Stimulated activated CD4-positive, alpha-beta T cell treated with anti-CD3 and anti-CD28 coated beads, Interleukin-12 subunit alpha, Interleukin-12 subunit beta, amount 100 ng/mL, for 48 hours (primary cell): ENCODE data around the gene PGRMC2.
A peak's percentile ranks its signal among the peaks of the same experiment; 100 is the strongest.

Source experiments
- DNase-seq, 3 donors: peaks; one replicate each; pipeline ENCODE4 v3.0.0-alpha.2; 2020; ENCODE audit warnings: low read depth in 2 of 3, low spot score in 1 of 3

Gene PGRMC2

GRCh38 chr4:128299848-128300247 is 12.2 kb upstream of the PGRMC2 start:
- DNase-seq = no peak

GRCh38 chr4:128298852-128299251 is 11.2 kb upstream of the PGRMC2 start:
- no peak for DNase-seq

GRCh38 chr4:128298146-128298758 is 10.6 kb upstream of the PGRMC2 start:
- no peak for DNase-seq

- DNase-seq = no peak
These were observed 7.6 kb upstream of the PGRMC2 start for GRCh38 chr4:128295255-128295654.

GRCh38 chr4:128294464-128294863 is 6.9 kb upstream of the PGRMC2 start:
- DNase-seq = no peak

GRCh38 chr4:128292349-128292748 is 4.7 kb upstream of the PGRMC2 start:
- DNase-seq = no peak

- no peak for DNase-seq
These were observed 3.5 kb upstream of the PGRMC2 start for GRCh38 chr4:128291096-128291495.

GRCh38 chr4:128290526-128290925 is 2.9 kb upstream of the PGRMC2 start:
- DNase-seq = no peak

- no peak for DNase-seq
These were observed 2.0 kb upstream of the PGRMC2 start for GRCh38 chr4:128289523-128290158.

- peak in 1 of 3 donors; percentile 14 for DNase-seq
These were observed 1.1 kb upstream of the PGRMC2 start for GRCh38 chr4:128288689-128289106.

GRCh38 chr4:128287871-128288688 is 467 bp upstream of the PGRMC2 start:
- DNase-seq = peak; percentile 99 to 100 (median 99)

GRCh38 chr4:128286474-128287058 is 1.0 kb downstream of the PGRMC2 start:
- peak in 1 of 3 donors; percentile 12 for DNase-seq

GRCh38 chr4:128285085-128285997 is 2.3 kb downstream of the PGRMC2 start:
- DNase-seq = no peak

- DNase-seq = no peak
These were observed 3.3 kb downstream of the PGRMC2 start for GRCh38 chr4:128284317-128284716.

- DNase-seq = no peak
These were observed 4.5 kb downstream of the PGRMC2 start for GRCh38 chr4:128283071-128283470.

GRCh38 chr4:128282516-128282915 is 5.1 kb downstream of the PGRMC2 start:
- DNase-seq = no peak

- DNase-seq = no peak
These were observed 6.3 kb downstream of the PGRMC2 start for GRCh38 chr4:128281354-128281753.

- no peak for DNase-seq
These were observed 7.9 kb downstream of the PGRMC2 start for GRCh38 chr4:128279624-128280225.

GRCh38 chr4:128277856-128278255 is 9.8 kb downstream of the PGRMC2 start:
- no peak for DNase-seq

GRCh38 chr4:128275346-128275745 is 12.3 kb downstream of the PGRMC2 start:
- no peak for DNase-seq
